ENCODE results near the gene TBC1D13.
"Not testable (repeated sequence)": the region's sequence is repeated elsewhere in the genome, so short reads cannot be mapped to it uniquely, and the experiment has no call there.

Gene TBC1D13

GRCh38 chr9:128785427-128785826 lies 1.6 kb upstream of the TBC1D13 start:
- DNase-seq, result no peak

GRCh38 chr9:128787659-128788058 lies 606 bp downstream of the TBC1D13 start:
- DNase-seq, result no peak

GRCh38 chr9:128788445-128788844 lies 1.4 kb downstream of the TBC1D13 start:
- no peak for DNase-seq

DNA sequence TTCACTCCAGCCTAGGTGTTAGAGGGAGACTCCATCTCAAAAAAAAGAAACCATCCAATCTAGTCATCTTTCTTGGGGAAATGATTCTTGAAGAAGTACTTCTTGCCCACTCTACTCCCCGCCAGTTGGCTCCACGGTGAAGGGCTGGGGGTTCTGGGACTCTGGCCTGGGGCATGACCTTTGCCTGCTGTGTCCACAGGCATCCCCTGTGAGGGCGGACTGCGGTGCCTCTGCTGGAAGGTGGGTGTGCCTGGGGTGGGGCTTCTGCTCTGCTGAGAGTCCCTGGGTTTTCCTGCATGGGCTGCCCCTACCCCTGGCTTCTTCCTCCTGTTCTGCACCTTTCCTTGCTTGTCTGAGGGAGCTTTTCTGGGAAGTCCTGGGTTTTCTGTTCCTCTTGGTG lies 3.5 kb downstream of the TBC1D13 start:
- DNase-seq, result no peak

GRCh38 chr9:128792134-128792533 lies 5.1 kb downstream of the TBC1D13 start:
- DNase-seq, result no peak

DNA sequence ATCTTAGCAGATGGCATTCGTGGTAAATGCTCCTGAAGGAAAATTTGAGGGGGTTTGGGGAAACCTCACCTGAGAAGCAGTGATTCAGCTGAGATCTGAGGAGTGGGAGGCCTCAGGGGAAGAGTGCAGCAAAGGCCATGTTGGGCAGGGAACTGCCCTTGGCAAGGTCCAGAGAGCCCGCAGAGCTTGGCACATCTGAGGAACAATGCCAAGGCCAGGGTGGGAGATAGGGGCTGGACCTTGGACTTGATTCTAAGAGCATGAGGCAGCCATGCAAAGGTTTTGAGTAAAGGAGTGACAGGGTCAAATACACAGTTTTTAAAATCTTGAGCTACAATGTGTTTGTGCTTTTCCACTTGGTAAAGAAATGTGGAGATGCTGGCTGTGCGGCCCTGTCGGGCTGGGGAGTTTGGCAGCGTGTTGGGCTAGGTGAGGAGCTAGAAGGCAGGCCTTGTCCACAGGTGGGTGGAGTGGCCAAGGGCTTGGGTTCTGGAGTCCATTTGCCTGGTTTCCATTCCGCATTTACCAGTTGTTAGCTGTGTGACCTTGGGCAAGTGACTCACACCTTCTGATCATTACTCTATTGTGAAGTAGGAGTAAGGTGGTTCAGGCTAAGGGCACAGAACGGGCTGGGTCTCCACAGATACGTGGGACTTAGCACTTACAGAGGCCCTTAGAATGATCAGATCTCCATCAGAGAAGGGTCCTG lies 6.1 kb downstream of the TBC1D13 start:
- no peak for DNase-seq

GRCh38 chr9:128794961-128795360 lies 7.9 kb downstream of the TBC1D13 start:
- not testable (repeated sequence) for DNase-seq

DNA sequence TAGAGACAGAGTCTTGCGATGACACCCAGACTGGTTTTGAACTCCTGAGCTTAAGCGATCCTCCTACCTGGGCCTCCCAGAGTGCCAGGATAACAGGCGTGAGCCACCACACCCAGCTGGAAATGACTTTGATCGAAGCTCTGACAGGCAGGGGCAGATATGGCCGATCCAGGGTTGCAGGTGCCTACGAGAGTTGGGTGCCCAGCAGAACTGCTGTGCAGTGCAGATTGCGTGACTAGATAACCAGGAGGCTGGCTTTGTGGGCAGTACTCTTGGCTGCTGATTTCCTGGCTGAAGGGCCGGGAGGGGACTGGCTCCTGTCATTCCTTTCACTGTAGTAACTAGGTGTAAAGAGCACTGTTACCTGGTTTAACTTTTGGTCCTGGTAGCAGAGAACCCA lies 11.8 kb downstream of the TBC1D13 start:
- DNase-seq, result no peak

GRCh38 chr9:128800061-128800460 lies 13.0 kb downstream of the TBC1D13 start:
- no peak for DNase-seq

GRCh38 chr9:128802482-128802881 lies 15.4 kb downstream of the TBC1D13 start:
- DNase-seq, result no peak

DNA sequence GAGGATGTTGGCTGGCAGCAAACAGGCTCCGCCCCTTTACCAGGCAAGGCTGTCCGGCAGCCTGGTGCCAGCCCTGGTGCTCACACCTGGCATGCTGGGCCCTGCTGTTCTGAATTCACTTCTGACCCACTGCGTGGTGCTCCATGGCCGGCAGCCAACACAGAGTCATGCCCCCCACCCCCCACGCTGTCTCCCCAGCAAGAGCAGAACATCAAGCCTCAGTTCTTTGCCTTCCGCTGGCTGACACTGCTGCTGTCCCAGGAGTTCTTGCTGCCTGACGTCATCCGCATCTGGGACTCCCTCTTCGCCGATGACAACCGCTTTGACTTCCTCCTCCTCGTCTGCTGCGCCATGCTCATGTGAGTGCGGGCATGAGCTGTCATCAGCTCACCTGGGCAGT lies 18.6 kb downstream of the TBC1D13 start:
- DNase-seq, result no peak

DNA sequence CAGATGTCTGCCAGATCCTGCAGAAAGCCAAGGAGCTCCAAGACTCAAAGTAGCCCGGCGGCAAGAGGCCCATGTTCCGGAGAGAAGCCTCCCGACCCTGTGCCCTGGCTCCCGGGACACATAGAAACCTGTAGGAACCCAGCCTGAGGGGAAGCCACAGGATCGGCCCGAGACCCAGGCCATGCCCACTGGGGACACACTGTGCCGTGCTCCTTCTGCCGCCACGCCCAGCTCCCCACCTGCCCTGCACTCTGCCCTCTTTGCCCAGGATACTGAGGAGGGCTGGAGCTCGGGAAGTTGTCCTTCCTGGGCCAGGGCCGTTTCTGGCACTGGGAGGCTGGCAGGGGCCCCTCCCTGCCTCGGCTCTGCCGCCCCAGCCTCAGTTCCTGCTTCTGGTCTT lies 20.8 kb downstream of the TBC1D13 start:
- DNase-seq, result no peak

DNA sequence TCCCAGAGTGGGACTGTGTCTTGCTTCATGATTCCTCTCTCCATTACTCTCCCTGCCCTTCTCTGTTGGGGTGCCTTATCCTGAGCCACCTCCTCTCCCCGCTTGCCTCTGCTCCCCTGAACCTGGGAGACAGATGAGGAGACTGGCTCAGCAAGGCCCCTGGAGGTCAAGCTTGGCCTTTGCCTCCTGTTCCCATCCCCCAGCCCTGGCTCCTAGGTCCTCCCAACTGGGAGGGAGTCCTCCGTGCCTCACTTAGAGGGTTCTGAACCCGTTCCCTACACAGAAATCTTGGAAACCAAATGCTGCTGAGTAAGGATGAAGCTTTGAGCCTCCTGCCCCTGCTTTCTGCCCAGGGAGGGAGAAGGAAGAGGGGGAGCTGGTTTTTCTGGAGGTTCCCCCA lies 21.5 kb downstream of the TBC1D13 start:
- no peak for DNase-seq

- no peak for DNase-seq
Observed at GRCh38 chr9:128809036-128809599, 22.1 kb downstream of the TBC1D13 start.

DNA sequence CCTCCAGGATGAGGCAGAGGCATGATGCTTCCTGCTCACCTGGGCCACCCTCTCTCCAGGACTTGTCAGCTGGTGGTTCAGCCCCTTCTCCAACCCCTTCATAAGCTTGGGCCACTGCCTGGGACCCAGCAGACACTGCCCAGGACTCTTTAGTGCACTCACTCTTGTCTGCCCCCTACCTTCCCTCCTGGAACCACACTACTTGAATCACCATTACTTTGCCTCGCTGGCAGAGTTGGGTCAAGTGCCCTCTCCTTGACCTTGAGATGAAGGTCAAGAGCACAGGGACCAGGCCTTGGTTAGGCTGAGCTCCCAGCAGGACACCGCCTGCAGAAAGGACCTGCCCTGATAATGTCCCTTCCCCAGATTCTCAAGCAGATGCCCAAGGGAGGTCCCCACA lies 22.8 kb downstream of the TBC1D13 start:
- no peak for DNase-seq

- DNase-seq, result no peak
Observed at GRCh38 chr9:128810873-128811272, 23.8 kb downstream of the TBC1D13 start.

DNA sequence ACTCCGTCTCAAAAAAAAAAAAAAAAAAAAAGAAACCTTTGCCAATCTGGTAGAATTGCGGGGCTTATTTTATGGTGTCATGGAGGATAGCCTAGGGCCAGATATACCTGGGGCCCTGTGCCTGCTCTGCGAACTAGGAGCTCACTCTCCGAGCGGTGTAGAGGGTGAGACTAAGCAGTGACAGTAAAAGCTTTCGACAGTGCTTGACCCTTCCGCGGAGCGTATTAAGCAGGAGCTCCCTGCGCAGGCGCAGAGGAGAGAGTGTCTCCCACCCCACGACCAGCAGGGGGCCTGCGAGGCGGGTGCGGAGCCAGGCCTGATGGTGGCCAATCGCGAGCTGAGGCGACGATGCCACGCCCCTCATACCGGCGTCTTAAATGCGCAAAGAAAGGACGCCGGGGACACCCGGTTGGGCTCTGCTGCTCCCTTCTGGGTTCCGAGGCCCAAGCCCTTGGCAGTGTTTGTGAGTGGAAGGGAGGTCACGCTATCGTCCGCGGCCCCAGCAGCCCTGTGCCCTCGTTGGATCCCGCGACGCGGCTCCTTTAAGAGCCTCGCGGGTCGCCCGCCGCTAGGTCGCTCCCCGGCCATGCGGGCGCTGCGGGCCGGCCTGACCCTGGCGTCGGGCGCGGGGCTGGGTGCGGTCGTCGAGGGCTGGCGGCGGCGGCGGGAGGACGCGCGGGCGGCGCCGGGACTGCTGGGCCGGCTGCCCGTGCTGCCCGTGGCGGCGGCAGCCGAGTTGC lies 31.2 kb downstream of the TBC1D13 start, which contains the start of gene ENDOG:
ENDOG (plus strand) TSS at position 402 of the 740 bp plus-strand sequence; CDS start at position 587, 185 bp downstream.
- peak; percentile 96 for DNase-seq

DNA sequence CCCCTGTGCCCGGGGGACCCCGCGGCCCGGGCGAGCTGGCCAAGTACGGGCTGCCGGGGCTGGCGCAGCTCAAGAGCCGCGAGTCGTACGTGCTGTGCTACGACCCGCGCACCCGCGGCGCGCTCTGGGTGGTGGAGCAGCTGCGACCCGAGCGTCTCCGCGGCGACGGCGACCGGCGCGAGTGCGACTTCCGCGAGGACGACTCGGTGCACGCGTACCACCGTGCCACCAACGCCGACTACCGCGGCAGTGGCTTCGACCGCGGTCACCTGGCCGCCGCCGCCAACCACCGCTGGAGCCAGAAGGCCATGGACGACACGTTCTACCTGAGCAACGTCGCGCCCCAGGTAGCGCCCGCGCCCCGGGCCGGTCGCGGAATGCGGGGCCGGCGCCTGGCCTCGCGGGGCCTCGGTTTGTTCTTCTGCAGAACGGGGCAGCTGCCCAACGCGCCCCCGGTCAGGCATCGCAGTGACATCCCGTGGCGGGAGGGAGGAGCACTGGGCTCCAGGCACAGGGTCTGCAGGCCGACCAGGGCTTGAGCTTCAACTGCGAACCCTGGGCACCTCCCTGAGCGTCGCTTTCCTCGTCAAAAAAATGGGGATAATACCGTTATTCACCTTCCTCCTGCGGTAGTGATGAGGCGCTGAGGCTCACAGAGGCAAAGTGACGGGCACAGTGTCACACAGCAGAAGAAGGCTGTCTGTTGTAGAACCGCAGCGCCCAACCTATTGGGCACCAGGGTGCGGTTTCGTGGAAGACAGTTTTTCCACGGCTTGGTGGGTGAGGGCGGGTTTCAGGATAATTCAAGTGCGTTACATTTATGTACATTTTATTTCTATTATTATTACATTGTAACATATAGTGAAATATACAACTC lies 32.0 kb downstream of the TBC1D13 start:
- DNase-seq, result no peak

- DNase-seq, result peak; percentile 48
Observed at GRCh38 chr9:128819716-128820664, 32.9 kb downstream of the TBC1D13 start.

GRCh38 chr9:128820665-128821583 lies 33.9 kb downstream of the TBC1D13 start:
- DNase-seq, result no peak
